Inferior parietal cortex (tissue), 1 donor: Measurements from ENCODE around the gene DNAJB14.
A peak's percentile ranks its signal among the peaks of the same experiment; 100 is the strongest.
"Not testable (repeated sequence)": the region's sequence is repeated elsewhere in the genome, so short reads cannot be mapped to it uniquely, and the experiment has no call there.

ENCODE experiments used
- DNase-seq: peaks from one replicate; pipeline ENCODE4 v3.0.0-alpha.2; 2016; ENCODE audit errors: extremely low spot score

Gene DNAJB14

GRCh38 chr4:99946356-99947189 lies at the start of gene DNAJB14:
Gene DNAJB14 (minus strand): TSS chr4:99946618. CDS start chr4:99946571, 47 bp downstream.
- DNase-seq = peak; percentile 71

GRCh38 chr4:99991741-99992140 lies 45.3 kb upstream of the DNAJB14 start:
- DNase-seq = no peak

- DNase-seq = no peak
Observed at GRCh38 chr4:99987681-99988080, 41.3 kb upstream of the DNAJB14 start.

GRCh38 chr4:99986792-99987191 lies 40.4 kb upstream of the DNAJB14 start:
- DNase-seq = no peak

- no peak for DNase-seq
Observed at GRCh38 chr4:99983289-99983943, 37.0 kb upstream of the DNAJB14 start.

GRCh38 chr4:99979872-99980271 lies 33.5 kb upstream of the DNAJB14 start:
- DNase-seq = no peak

- no peak for DNase-seq
Observed at GRCh38 chr4:99971453-99972111, 25.2 kb upstream of the DNAJB14 start.

- no peak for DNase-seq
Observed at GRCh38 chr4:99968330-99968729, 21.9 kb upstream of the DNAJB14 start.

- DNase-seq = no peak
Observed at GRCh38 chr4:99966692-99967091, 20.3 kb upstream of the DNAJB14 start.

GRCh38 chr4:99965674-99966350 lies 19.4 kb upstream of the DNAJB14 start:
- no peak for DNase-seq

GRCh38 chr4:99965173-99965572 lies 18.8 kb upstream of the DNAJB14 start:
- no peak for DNase-seq

GRCh38 chr4:99961711-99962110 lies 15.3 kb upstream of the DNAJB14 start:
- DNase-seq = no peak

- DNase-seq = no peak
Observed at GRCh38 chr4:99960648-99961047, 14.2 kb upstream of the DNAJB14 start.

- DNase-seq = not testable (repeated sequence)
Observed at GRCh38 chr4:99958207-99958606, 11.8 kb upstream of the DNAJB14 start.

- DNase-seq = peak; percentile 32
Observed at GRCh38 chr4:99950913-99951254, 4.5 kb upstream of the DNAJB14 start.

GRCh38 chr4:99949999-99950912 lies 3.8 kb upstream of the DNAJB14 start, which contains the start of gene H2AZ1:
Gene H2AZ1 (minus strand): TSS chr4:99950275. CDS start chr4:99950170, 105 bp downstream.
- peak; percentile 98 for DNase-seq

- peak; percentile 97 for DNase-seq
Observed at GRCh38 chr4:99949034-99949998, 2.9 kb upstream of the DNAJB14 start.

GRCh38 chr4:99947608-99948007 lies 1.2 kb upstream of the DNAJB14 start:
- DNase-seq = no peak

- DNase-seq = no peak
Observed at GRCh38 chr4:99947190-99947578, 766 bp upstream of the DNAJB14 start.
